ENCODE results near the gene FUT2. TPM values are rescaled to one million over a fixed set of nuclear protein-coding genes. Genes with fewer than 3 reads are reported as not detected.

FUT2 gene
- total and polyA plus RNA-seq, 2 of the 13 experiments (the other 11 are each of a cell fraction or from before 2014, with no cell fraction given) = 0.07 TPM; not detected in 1

DNA sequence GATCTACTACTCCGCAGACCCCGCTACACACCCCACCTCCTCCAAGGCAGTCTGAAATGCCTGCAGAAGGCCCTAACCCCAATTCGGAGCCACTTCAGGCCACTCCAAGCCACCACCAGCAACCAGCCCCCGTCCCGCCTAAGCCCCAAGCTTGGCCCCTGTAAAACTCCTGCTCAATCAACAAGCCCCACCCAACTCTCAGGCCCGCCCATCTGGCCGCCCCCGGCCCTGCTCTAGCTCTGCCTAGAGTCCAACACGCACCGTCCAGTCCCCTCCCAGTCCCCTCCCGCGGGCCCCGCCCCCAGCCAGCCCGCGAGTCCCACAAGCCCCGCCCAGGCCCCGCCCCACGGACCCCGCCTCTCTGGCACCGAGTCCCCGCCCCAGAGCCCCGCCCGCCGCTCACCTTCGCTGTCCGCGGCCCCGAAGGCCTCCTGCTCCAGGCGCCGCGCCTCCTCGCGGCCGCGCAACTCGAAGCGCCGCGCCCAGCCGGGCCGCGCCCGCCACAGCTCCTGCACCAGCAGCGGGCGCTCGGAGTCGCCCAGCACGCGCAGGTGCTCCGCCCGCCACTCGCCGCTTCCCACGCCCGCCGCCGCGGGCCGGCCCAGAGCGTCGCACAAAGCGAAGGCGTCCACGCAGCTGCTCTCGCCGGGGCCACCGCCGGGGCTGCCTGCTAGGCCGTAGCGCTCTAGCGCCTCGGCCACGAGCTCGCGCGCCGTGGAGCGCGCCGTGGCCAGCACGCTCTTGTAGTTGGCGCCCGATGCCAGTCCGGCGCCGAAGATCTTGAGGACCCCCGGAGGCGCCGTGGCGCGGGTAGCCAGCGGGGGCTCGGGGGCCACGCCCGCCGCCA lies 43.0 kb downstream of the FUT2 start (continued):
- TF ChIP-seq, protein P1, sequence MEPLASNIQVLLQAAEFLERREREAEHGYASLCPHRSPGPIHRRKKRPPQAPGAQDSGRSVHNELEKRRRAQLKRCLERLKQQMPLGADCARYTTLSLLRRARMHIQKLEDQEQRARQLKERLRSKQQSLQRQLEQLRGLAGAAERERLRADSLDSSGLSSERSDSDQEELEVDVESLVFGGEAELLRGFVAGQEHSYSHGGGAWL (CRISPR knock-in tag; IDR thresholded peaks at IDR 0.05) = peak; percentile 46; the same call in 1 of the 2 replicates
- TF ChIP-seq KLF12 (CRISPR knock-in tag; IDR thresholded peaks at IDR 0.05; ENCODE audit: borderline replicate concordance) = peak; percentile 73; the same call in 1 of the 2 replicates
- TF ChIP-seq REL (CRISPR knock-in tag; conservative IDR thresholded peaks at IDR 0.05) = peak; percentile 56; the same call in 1 of the 2 replicates
- no peak for TF ChIP-seq ZNF136 (CRISPR knock-in tag; IDR thresholded peaks at IDR 0.05; ENCODE audit: low read depth)
- TF ChIP-seq ZNF850 (CRISPR knock-in tag; conservative IDR thresholded peaks at IDR 0.05) = no peak
- TF ChIP-seq GTF3A (CRISPR knock-in tag; conservative IDR thresholded peaks at IDR 0.05) = 0 out of 2 replicates have a peak, but pooled peaks have one; percentile 30
- no peak for TF ChIP-seq NCOR1 (IDR thresholded peaks at IDR 0.05; ENCODE audit: borderline replicate concordance, low read length)
- no peak for TF ChIP-seq ELK4 (CRISPR knock-in tag; IDR thresholded peaks at IDR 0.05; ENCODE audit: borderline replicate concordance)
- TF ChIP-seq ZNF678 (CRISPR knock-in tag; IDR thresholded peaks at IDR 0.05) = peak; percentile 39; the same call in 1 of the 2 replicates
- no peak for TF ChIP-seq ZSCAN12 (CRISPR knock-in tag; IDR thresholded peaks at IDR 0.05)
- TF ChIP-seq ZNF446 (CRISPR knock-in tag; IDR thresholded peaks at IDR 0.05) = 0 out of 2 replicates have a peak, but pooled peaks have one; percentile 30
- peak; percentile 89 for TF ChIP-seq ZNF841 (CRISPR knock-in tag; IDR thresholded peaks at IDR 0.05; ENCODE audit: borderline replicate concordance)
- no peak for TF ChIP-seq NONO (IDR thresholded peaks at IDR 0.05)
- peak; percentile 52 for TF ChIP-seq NONO (CRISPR knock-in tag; conservative IDR thresholded peaks at IDR 0.05)
- TF ChIP-seq EEA1 (CRISPR knock-in tag; IDR thresholded peaks at IDR 0.05; ENCODE audit: borderline replicate concordance) = no peak
- no peak for TF ChIP-seq CHD2 (IDR thresholded peaks at IDR 0.05; ENCODE audit: low read depth, low read length)
- peak; percentile 32; the same call in 1 of the 2 replicates for TF ChIP-seq ZNF746 (CRISPR knock-in tag; IDR thresholded peaks at IDR 0.05)
- no peak for TF ChIP-seq MIER3 (CRISPR knock-in tag; IDR thresholded peaks at IDR 0.05; ENCODE audit: borderline replicate concordance)
- peak; percentile 55; the same call in 1 of the 2 replicates for TF ChIP-seq DR1 (CRISPR knock-in tag; IDR thresholded peaks at IDR 0.05)
- TF ChIP-seq ZNF335 (CRISPR knock-in tag; IDR thresholded peaks at IDR 0.05) = no peak
- no peak for TF ChIP-seq ELF1 (CRISPR knock-in tag; IDR thresholded peaks at IDR 0.05)
- no peak for TF ChIP-seq THYN1 (CRISPR knock-in tag; IDR thresholded peaks at IDR 0.05; ENCODE audit: borderline replicate concordance, low read depth)
- TF ChIP-seq ATM (IDR thresholded peaks at IDR 0.05; ENCODE audit: borderline replicate concordance) = no peak
- no peak; the same call in 1 of the 2 replicates for TF ChIP-seq NCOA2 (CRISPR knock-in tag; IDR thresholded peaks at IDR 0.05)
- no peak for TF ChIP-seq SNRNP70 (IDR thresholded peaks at IDR 0.05; ENCODE audit: low read depth, low read length)
- TF ChIP-seq ASH2L (IDR thresholded peaks at IDR 0.05; ENCODE audit: insufficient read length, low read depth, low read length) = peak; percentile 21
- TF ChIP-seq ZIK1 (CRISPR knock-in tag; IDR thresholded peaks at IDR 0.05; ENCODE audit: borderline replicate concordance, low read depth) = no peak; the same call in 1 of the 2 replicates
- peak; percentile 72; the same call in 1 of the 2 replicates for TF ChIP-seq ZNF724P (CRISPR knock-in tag; IDR thresholded peaks at IDR 0.05; ENCODE audit: borderline replicate concordance)
- TF ChIP-seq ZNF879 (CRISPR knock-in tag; IDR thresholded peaks at IDR 0.05) = no peak
- TF ChIP-seq YEATS4 (CRISPR knock-in tag; IDR thresholded peaks at IDR 0.05; ENCODE audit: borderline replicate concordance) = peak; percentile 63; the same call in 1 of the 2 replicates
- no peak for TF ChIP-seq RXRA (CRISPR knock-in tag; IDR thresholded peaks at IDR 0.05)
